HEK293T (cell line): ENCODE results near the gene DOCK9.

Experiments used
- CTCF ChIA-PET: fragments of 350-600 bp; formaldehyde crosslinking; extraction: SDS; loops from one replicate; lab custom pipeline; 2021; ENCODE audit warnings: antibody characterized with exemption, inconsistent platforms; lab: Yijun Ruan, JAX
- POLR2A ChIA-PET: fragments of 350-600 bp; formaldehyde crosslinking; extraction: SDS; loops from one replicate; lab custom pipeline; 2020; ENCODE audit warnings: antibody characterized with exemption, inconsistent platforms; lab: Yijun Ruan, JAX
- DNase-seq: peaks from one replicate; pipeline ENCODE4 v3.0.0; 2012; ENCODE audit warnings: mixed read lengths; ENCODE audit errors: extremely low spot score
- ARNT ChIP-seq: fragments of 450-650 bp; IDR thresholded peaks from 2 replicates; pipeline ENCODE4 v1.6.1; 2017; ENCODE audit warnings: mild to moderate bottlenecking
- BHLHE40 ChIP-seq: fragments of 450-650 bp; IDR thresholded peaks from 2 replicates; pipeline ENCODE4 v1.6.1; 2016; ENCODE audit warnings: mild to moderate bottlenecking, moderate library complexity, borderline replicate concordance
- CTBP1 ChIP-seq: fragments of 450-650 bp; IDR thresholded peaks from 2 replicates; pipeline ENCODE4 v1.6.1; 2016; ENCODE audit warnings: borderline replicate concordance
- ELF4 ChIP-seq: fragments of 450-650 bp; IDR thresholded peaks from 2 replicates; pipeline ENCODE4 v1.6.1; 2017; ENCODE audit warnings: antibody characterized with exemption
- FOXA1 ChIP-seq: fragments of 450-650 bp; IDR thresholded peaks from 2 replicates; pipeline ENCODE4 v1.6.1; 2016; ENCODE audit warnings: mild to moderate bottlenecking
- FOXK2 ChIP-seq: fragments of 450-650 bp; IDR thresholded peaks from 2 replicates; pipeline ENCODE4 v1.6.1; 2016; ENCODE audit warnings: mild to moderate bottlenecking
- FOXM1 ChIP-seq: fragments of 450-650 bp; IDR thresholded peaks from 2 replicates; pipeline ENCODE4 v1.6.1; 2017; ENCODE audit warnings: mild to moderate bottlenecking, borderline replicate concordance
- HDGF ChIP-seq: fragments of 450-650 bp; IDR thresholded peaks from 2 replicates; pipeline ENCODE4 v1.6.1; 2017; ENCODE audit warnings: antibody characterized with exemption, borderline replicate concordance
- L3MBTL2 ChIP-seq: fragments of 450-650 bp; conservative IDR thresholded peaks from 2 replicates; pipeline ENCODE4 v1.6.1; 2016; ENCODE audit warnings: mild to moderate bottlenecking
- LEF1 ChIP-seq: fragments of 450-650 bp; IDR thresholded peaks from 2 replicates; pipeline ENCODE4 v1.6.1; 2017; ENCODE audit warnings: mild to moderate bottlenecking, borderline replicate concordance
- NFRKB ChIP-seq: fragments of 450-650 bp; IDR thresholded peaks from 2 replicates; pipeline ENCODE4 v1.6.1; 2016; ENCODE audit warnings: mild to moderate bottlenecking, moderate library complexity
- SP1 ChIP-seq: fragments of 450-650 bp; IDR thresholded peaks from 2 replicates; pipeline ENCODE4 v1.6.1; 2017
- SUZ12 ChIP-seq: fragments of 450-650 bp; IDR thresholded peaks from 2 replicates; pipeline ENCODE4 v1.6.1; 2016; ENCODE audit warnings: mild to moderate bottlenecking
- TARDBP ChIP-seq: fragments of 450-650 bp; IDR thresholded peaks from 2 replicates; pipeline ENCODE4 v1.6.1; 2016
- ZNF384 ChIP-seq: fragments of 450-650 bp; IDR thresholded peaks from 2 replicates; pipeline ENCODE4 v1.6.1; 2016
- TF ChIP-seq, protein P1 (sequence below): fragments of 450-650 bp; IDR thresholded peaks from 2 replicates; pipeline ENCODE4 v1.6.1; 2016

The DOCK9 gene

DNA sequence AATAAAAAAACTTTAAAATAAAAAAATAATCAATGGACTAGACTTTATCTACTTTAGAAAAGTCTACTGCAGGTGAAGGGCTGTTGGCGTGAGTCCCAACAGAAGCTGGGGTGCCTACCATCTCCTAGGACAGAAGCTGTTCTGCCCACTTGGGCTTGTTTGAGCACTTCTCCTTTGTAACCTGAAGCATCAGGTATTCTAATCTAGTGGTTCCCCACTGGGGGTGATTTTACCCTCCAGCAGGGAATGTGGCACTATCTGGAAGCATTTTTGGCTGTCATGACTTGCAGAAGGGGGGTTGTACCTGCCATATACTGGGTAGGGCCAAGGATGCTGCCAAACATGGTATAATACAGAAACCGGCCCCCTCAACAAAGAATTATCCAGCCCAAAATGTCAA, 16.2 kb upstream of the DOCK9 start:
- CTCF ChIA-PET = no interaction called here
- TF ChIP-seq ARNT = no peak
- no peak for TF ChIP-seq ELF4
- TF ChIP-seq FOXM1 = no peak
- TF ChIP-seq TARDBP = no peak
- TF ChIP-seq NFRKB = no peak
- TF ChIP-seq SP1 = no peak
- no peak for TF ChIP-seq HDGF
- TF ChIP-seq L3MBTL2 = no peak
- TF ChIP-seq LEF1 = no peak
- no peak for TF ChIP-seq FOXA1
- TF ChIP-seq, protein P1, sequence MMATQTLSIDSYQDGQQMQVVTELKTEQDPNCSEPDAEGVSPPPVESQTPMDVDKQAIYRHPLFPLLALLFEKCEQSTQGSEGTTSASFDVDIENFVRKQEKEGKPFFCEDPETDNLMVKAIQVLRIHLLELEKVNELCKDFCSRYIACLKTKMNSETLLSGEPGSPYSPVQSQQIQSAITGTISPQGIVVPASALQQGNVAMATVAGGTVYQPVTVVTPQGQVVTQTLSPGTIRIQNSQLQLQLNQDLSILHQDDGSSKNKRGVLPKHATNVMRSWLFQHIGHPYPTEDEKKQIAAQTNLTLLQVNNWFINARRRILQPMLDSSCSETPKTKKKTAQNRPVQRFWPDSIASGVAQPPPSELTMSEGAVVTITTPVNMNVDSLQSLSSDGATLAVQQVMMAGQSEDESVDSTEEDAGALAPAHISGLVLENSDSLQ = no peak
- TF ChIP-seq SUZ12 = no peak
- TF ChIP-seq CTBP1 = no peak
- TF ChIP-seq FOXK2 = no peak
- TF ChIP-seq ZNF384 = no peak
- no peak for TF ChIP-seq BHLHE40
- POLR2A ChIA-PET = no interaction called here
- DNase-seq = no peak

DNA sequence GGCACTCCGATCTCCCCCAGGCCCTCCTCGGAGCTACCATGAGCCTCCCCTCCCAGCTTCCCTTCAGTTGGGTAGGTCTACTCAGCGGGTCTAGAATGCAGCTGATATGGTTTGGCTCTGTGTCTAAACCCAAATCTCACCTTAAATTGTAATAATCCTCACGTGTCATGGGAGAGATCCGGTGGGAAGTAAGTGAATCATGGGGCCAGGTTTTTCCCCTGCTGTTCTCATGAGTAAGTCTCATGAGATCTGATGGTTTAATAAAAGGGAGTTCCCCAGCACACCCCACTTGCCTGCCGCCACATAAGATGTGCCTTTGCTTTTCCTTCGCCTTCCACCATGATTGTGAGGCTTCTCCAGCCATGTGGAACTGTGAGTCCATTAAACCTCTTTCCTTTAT, 14.5 kb upstream of the DOCK9 start:
- ChIA-PET CTCF (no interaction called here), POLR2A (no interaction called here)
- TF ChIP-seq HDGF (no peak), ZNF384 (no peak), ARNT (no peak), ELF4 (no peak)
- no peak for DNase-seq

DNA sequence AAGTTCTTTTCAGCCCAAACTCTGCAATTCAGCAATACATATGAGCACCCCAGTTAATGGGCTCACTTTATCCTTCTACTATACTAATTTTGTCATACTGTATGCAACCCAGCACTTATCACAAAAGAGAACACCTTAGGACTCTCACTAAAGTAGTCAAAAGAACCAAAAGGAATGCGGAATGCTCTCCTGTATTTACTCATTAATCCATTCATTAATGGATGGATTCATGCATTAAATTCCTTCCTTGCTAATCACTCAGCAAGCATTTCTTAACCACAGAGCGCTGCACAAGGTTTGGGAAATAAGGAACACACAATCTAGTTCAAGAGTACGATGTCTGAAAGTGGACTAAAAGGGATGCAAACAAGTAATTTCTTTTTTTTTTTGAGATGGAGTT, 12.8 kb upstream of the DOCK9 start:
- POLR2A ChIA-PET = no interaction called here
- CTCF ChIA-PET = interaction anchor here (0.7 kb wide), 1 partner anchor 211 kb away, joined by 3 read pairs; no protein-coding TSS in a partner anchor

DNA sequence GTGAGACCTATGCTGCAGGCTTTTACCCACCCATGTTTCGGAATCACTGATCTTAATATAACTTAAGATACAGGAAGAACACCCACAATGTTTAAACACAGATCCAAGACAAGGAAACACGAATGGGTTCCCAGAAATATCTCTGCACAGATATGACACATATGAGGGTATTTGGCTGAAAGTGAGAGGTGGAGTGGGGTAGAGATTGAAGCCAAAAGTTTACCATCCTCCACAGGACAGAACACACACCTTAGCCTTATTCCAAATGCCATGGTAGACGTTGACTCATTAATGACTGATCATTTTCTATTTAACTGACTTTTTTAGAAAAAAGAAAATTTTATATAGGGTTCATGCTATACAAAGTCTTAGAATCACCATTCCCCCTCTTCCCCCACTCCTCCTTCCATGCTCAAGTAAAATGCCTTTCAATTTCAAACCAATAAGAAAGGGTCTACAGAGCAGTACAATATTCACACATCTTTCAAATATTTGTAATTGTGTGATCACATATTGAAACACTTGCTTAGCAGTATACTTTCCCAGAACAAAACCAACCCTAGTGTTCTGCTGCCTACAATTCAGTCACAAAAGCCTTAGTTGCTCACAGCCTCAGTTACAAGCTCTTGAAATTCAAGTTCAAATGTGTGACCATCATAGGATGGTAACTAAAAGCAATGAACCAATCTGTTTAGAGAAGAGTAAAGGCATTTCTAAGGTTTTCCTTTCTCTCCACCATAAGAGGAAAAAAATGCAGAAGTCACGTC, 11.8 kb upstream of the DOCK9 start:
- DNase-seq = no peak
- no peak for TF ChIP-seq ZNF384
- no peak for TF ChIP-seq ELF4
- TF ChIP-seq FOXA1 = no peak
- TF ChIP-seq FOXK2 = no peak
- TF ChIP-seq TARDBP = no peak
- no peak for TF ChIP-seq SP1
- TF ChIP-seq, protein P1 = no peak
- TF ChIP-seq SUZ12 = no peak
- TF ChIP-seq HDGF = no peak
- POLR2A ChIA-PET = no interaction called here
- CTCF ChIA-PET = interaction anchor here (0.7 kb wide), 1 partner anchor 212 kb away, joined by 3 read pairs; no protein-coding TSS in a partner anchor

More for the DNA sequence above, 12.8 kb upstream of the DOCK9 start:
- DNase-seq = no peak
- TF ChIP-seq, protein P1 = no peak
- TF ChIP-seq BHLHE40 = no peak
- no peak for TF ChIP-seq ELF4
- TF ChIP-seq ZNF384 = no peak
- TF ChIP-seq SP1 = no peak
- no peak for TF ChIP-seq FOXM1
- TF ChIP-seq HDGF = no peak

- TF ChIP-seq LEF1 (no peak), CTBP1 (no peak), FOXK2 (no peak), L3MBTL2 (no peak), FOXM1 (no peak), BHLHE40 (no peak), TARDBP (no peak), FOXA1 (no peak), SP1 (no peak), ELF4 (no peak), ZNF384 (no peak), SUZ12 (no peak), ARNT (no peak)
- TF ChIP-seq, protein P1 = no peak
- POLR2A ChIA-PET = no interaction called here
- CTCF ChIA-PET = no interaction called here
- DNase-seq = no peak
Observed at GRCh38 chr13:98988780-98989179, 10.9 kb upstream of the DOCK9 start.

GRCh38 chr13:98988277-98988676, 10.4 kb upstream of the DOCK9 start:
- POLR2A ChIA-PET = no interaction called here
- CTCF ChIA-PET = no interaction called here
- DNase-seq = no peak
- TF ChIP-seq SP1 = no peak
- no peak for TF ChIP-seq FOXK2
- TF ChIP-seq SUZ12 = no peak
- no peak for TF ChIP-seq ZNF384
- no peak for TF ChIP-seq L3MBTL2
- TF ChIP-seq CTBP1 = no peak
- TF ChIP-seq FOXA1 = no peak
- no peak for TF ChIP-seq ARNT
- no peak for TF ChIP-seq HDGF
- no peak for TF ChIP-seq BHLHE40
- TF ChIP-seq, protein P1 = no peak
- no peak for TF ChIP-seq FOXM1
- no peak for TF ChIP-seq LEF1
- TF ChIP-seq ELF4 = no peak
- TF ChIP-seq TARDBP = no peak
- TF ChIP-seq NFRKB = no peak
